GM23338 (cell line): Measurements from ENCODE around the gene MAN1C1. TPM values are rescaled to one million over a fixed set of nuclear protein-coding genes. Genes with fewer than 3 reads are reported as not detected.

Experiments
- ATAC-seq: fragments of 200-7000 bp; cut with Tn5 transposase; 3 replicates; pipeline ENCODE4 v1.9.1; 2020
- DNase-seq: peaks from one replicate; pipeline ENCODE4 v3.0.0-alpha.2; 2015; ENCODE audit warnings: low spot score
- H2AFZ ChIP-seq: fragments of 200-600 bp; sonication (generic); 2 replicates; pipeline ENCODE4 v1.8.0; 2016; ENCODE audit warnings: antibody characterized with exemption, mild to moderate bottlenecking, moderate library complexity
- H3F3A ChIP-seq: fragments of 200-600 bp; sonication (generic); replicated peaks from 2 replicates; pipeline ENCODE4 v1.8.0; 2017; ENCODE audit warnings: antibody characterized with exemption, mixed run types, low read depth
- H3K27ac ChIP-seq: fragments of 200-600 bp; sonication (generic); 2 replicates; pipeline ENCODE4 v1.6.1; 2016; ENCODE audit warnings: low read depth
- H3K27me3 ChIP-seq: fragments of 200-600 bp; sonication (generic); 2 replicates; pipeline ENCODE4 v1.8.0; 2016; ENCODE audit warnings: mild to moderate bottlenecking, mixed run types, moderate library complexity; ENCODE audit not compliant: insufficient read depth
- H3K36me3 ChIP-seq: fragments of 200-600 bp; sonication (generic); 2 replicates; pipeline ENCODE4 v1.8.0; 2016; ENCODE audit warnings: mild to moderate bottlenecking; ENCODE audit not compliant: insufficient read depth
- H3K4me1 ChIP-seq: fragments of 200-600 bp; sonication (generic); 2 replicates; pipeline ENCODE4 v1.8.0; 2016; ENCODE audit warnings: mild to moderate bottlenecking, moderate library complexity; ENCODE audit not compliant: insufficient read depth
- H3K4me2 ChIP-seq: fragments of 200-600 bp; sonication (generic); 2 replicates; pipeline ENCODE4 v1.7.1; 2017; ENCODE audit warnings: mixed run types
- H3K4me3 ChIP-seq: fragments of 200-600 bp; sonication (generic); 2 replicates; pipeline ENCODE4 v1.6.1; 2016; ENCODE audit warnings: mixed run types
- H3K79me2 ChIP-seq: fragments of 200-600 bp; sonication (generic); replicated peaks from 2 replicates; pipeline ENCODE4 v1.8.0; 2017; ENCODE audit warnings: mild to moderate bottlenecking; ENCODE audit not compliant: insufficient read depth
- H3K9me2 ChIP-seq: fragments of 200-600 bp; sonication (generic); 2 replicates; pipeline ENCODE4 v1.8.0; 2017; ENCODE audit not compliant: insufficient read depth
- H4K20me1 ChIP-seq: fragments of 200-600 bp; sonication (generic); replicated peaks from 2 replicates; pipeline ENCODE4 v1.8.0; 2017; ENCODE audit warnings: mild to moderate bottlenecking; ENCODE audit not compliant: insufficient read depth
- H3K27ac Mint-ChIP-seq: 2 replicates; pipeline ENCODE4 v1.8.0; 2020; ENCODE audit warnings: inconsistent platforms, mild to moderate bottlenecking, moderate library complexity, mixed read lengths
- H3K27me3 Mint-ChIP-seq: 3 replicates; pipeline ENCODE4 v1.8.0; 2022; ENCODE audit warnings: low read depth, mild to moderate bottlenecking, moderate library complexity, mixed read lengths, inconsistent platforms; ENCODE audit not compliant: insufficient read depth, poor library complexity
- H3K36me3 Mint-ChIP-seq: 3 replicates; pipeline ENCODE4 v1.8.0; 2021; ENCODE audit warnings: low read depth, mild to moderate bottlenecking, inconsistent platforms, moderate library complexity, mixed read lengths
- H3K4me1 Mint-ChIP-seq: 3 replicates; pipeline ENCODE4 v1.8.0; 2020; ENCODE audit warnings: mild to moderate bottlenecking, inconsistent platforms, mixed read lengths
- H3K4me3 Mint-ChIP-seq: 3 replicates; pipeline ENCODE4 v1.8.0; 2021; ENCODE audit warnings: moderate library complexity, mild to moderate bottlenecking, inconsistent platforms, mixed read lengths
- H3K9me3 Mint-ChIP-seq: 3 replicates; pipeline ENCODE4 v1.8.0; 2020; ENCODE audit warnings: moderate library complexity, mild to moderate bottlenecking, inconsistent platforms, mixed read lengths
- CREB1 ChIP-seq: fragments of 250-450 bp; sonication (Bioruptor Pico); IDR thresholded peaks from 2 replicates; pipeline ENCODE4 v1.5.0; 2020; ENCODE audit warnings: low read depth, mild to moderate bottlenecking, moderate library complexity
- EZH2 ChIP-seq: fragments of 200-600 bp; sonication (generic); IDR thresholded peaks from one replicate; pipeline ENCODE4 v1.8.0; 2017; ENCODE audit warnings: antibody characterized with exemption, mild to moderate bottlenecking, low read depth; ENCODE audit not compliant: unreplicated experiment
- EZH2phosphoT487 ChIP-seq: fragments of 200-600 bp; sonication (generic); IDR thresholded peaks from one replicate; pipeline ENCODE4 v1.8.1; 2018; ENCODE audit warnings: antibody characterized with exemption; ENCODE audit not compliant: unreplicated experiment
- JUNB ChIP-seq: IDR thresholded peaks from one replicate; pipeline ENCODE4 v1.6.1; 2016; ENCODE audit warnings: antibody characterized with exemption; ENCODE audit not compliant: unreplicated experiment
- NANOG ChIP-seq: IDR thresholded peaks from 2 replicates; pipeline ENCODE4 v1.6.1; 2016; ENCODE audit warnings: antibody characterized with exemption, borderline replicate concordance
- POLR2AphosphoS5 ChIP-seq: IDR thresholded peaks from 2 replicates; pipeline ENCODE4 v1.6.1; 2016; ENCODE audit warnings: antibody characterized with exemption, low read depth
- STAT1 ChIP-seq: IDR thresholded peaks from one replicate; pipeline ENCODE4 v1.6.1; 2016; ENCODE audit warnings: antibody characterized with exemption; ENCODE audit not compliant: unreplicated experiment
- ZNF114 ChIP-seq: fragments of 250-450 bp; sonication (Bioruptor Pico); IDR thresholded peaks from 2 replicates; pipeline ENCODE4 v1.5.0; 2020; ENCODE audit warnings: mild to moderate bottlenecking, moderate library complexity
- ZNF331 ChIP-seq: fragments of 250-450 bp; sonication (Bioruptor Pico); IDR thresholded peaks from 2 replicates; pipeline ENCODE4 v1.5.0; 2020; ENCODE audit warnings: low read depth, mild to moderate bottlenecking, moderate library complexity
- polyA plus RNA-seq: library from polyadenylated mRNA; unstranded; fragments of >200 nt; fragmentation: Nextera tagmentation; extraction: Ambion mirVana; gene quantifications from 2 replicates; pipeline ENCODE4 v1.2.1, GENCODE V29; 2016
- total RNA-seq: library from RNA; depleted of rRNA; stranded (reverse); fragments of >200 nt; shearing (Covaris generic); gene quantifications from 2 replicates; pipeline ENCODE4 v1.2.3, GENCODE V29; 2014
- TF ChIP-seq, protein P1 (sequence below): IDR thresholded peaks from one replicate; pipeline ENCODE4 v1.6.1; 2018; ENCODE audit warnings: antibody characterized with exemption; ENCODE audit not compliant: unreplicated experiment
- TF ChIP-seq, protein P2 (sequence below): IDR thresholded peaks from 2 replicates; pipeline ENCODE4 v1.6.1; 2016; ENCODE audit warnings: antibody characterized with exemption
- TF ChIP-seq, protein P3 (sequence below): fragments of 250-450 bp; sonication (Bioruptor Pico); IDR thresholded peaks from 2 replicates; pipeline ENCODE4 v1.5.0; 2020; ENCODE audit warnings: mild to moderate bottlenecking, moderate library complexity
- TF ChIP-seq, protein P4 (sequence below), 2 experiments: fragments of 200-600 bp in 1 of 2; sonication (generic) in 1 of 2; conservative IDR thresholded peaks; 2 replicates each; pipeline versions ENCODE4 v1.5.1 to v1.6.1; 2016 to 2017; ENCODE audit warnings: antibody characterized with exemption in 2 of 2, low read depth in 2 of 2, mild to moderate bottlenecking in 2 of 2, moderate library complexity in 1 of 2

MAN1C1 gene
- total and polyA plus RNA-seq, 2 experiments from 2014 or later: 5.4 to 13.6 TPM

DNA sequence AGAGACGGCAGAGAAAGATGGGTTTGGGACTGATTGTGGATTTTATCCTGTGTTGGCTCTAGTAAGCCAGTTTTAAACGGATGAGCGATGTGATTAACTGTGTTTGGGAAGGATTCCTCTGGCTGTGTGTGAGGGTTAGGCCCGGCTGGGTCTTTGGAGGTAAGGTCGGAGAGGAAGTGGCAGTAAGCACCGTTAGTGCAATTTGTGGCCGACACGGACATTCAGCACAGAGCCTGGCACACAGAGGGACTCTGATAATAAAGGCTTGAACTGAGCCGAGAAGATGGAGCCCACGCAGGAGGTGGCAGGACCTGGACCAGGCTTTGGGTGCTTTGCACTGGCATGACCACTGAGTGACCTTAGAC is 204.5 kb downstream of the MAN1C1 start:
- no peak overlapping the region for H2AFZ ChIP-seq
- peaks cover 30% of the 10 kb centered on the region for H3K4me1 Mint-ChIP-seq
- peak overlapping the region; percentile 94 for H3K4me3 ChIP-seq
- DNase-seq (no peak), ATAC-seq (no peak)
- peaks cover 24% of the 10 kb centered on the region for H3K4me1 ChIP-seq
- H3K36me3 ChIP-seq: no peaks in the 10 kb centered on the region
- H3K36me3 Mint-ChIP-seq: no peaks in the 10 kb centered on the region
- TF ChIP-seq EZH2 (no peak), EZH2phosphoT487 (no peak), CREB1 (CRISPR knock-in tag) (no peak), POLR2AphosphoS5 (no peak), ZNF114 (CRISPR knock-in tag) (no peak), NANOG (no peak), STAT1 (no peak), JUNB (no peak), ZNF331 (CRISPR knock-in tag) (no peak)
- TF ChIP-seq, protein P1, sequence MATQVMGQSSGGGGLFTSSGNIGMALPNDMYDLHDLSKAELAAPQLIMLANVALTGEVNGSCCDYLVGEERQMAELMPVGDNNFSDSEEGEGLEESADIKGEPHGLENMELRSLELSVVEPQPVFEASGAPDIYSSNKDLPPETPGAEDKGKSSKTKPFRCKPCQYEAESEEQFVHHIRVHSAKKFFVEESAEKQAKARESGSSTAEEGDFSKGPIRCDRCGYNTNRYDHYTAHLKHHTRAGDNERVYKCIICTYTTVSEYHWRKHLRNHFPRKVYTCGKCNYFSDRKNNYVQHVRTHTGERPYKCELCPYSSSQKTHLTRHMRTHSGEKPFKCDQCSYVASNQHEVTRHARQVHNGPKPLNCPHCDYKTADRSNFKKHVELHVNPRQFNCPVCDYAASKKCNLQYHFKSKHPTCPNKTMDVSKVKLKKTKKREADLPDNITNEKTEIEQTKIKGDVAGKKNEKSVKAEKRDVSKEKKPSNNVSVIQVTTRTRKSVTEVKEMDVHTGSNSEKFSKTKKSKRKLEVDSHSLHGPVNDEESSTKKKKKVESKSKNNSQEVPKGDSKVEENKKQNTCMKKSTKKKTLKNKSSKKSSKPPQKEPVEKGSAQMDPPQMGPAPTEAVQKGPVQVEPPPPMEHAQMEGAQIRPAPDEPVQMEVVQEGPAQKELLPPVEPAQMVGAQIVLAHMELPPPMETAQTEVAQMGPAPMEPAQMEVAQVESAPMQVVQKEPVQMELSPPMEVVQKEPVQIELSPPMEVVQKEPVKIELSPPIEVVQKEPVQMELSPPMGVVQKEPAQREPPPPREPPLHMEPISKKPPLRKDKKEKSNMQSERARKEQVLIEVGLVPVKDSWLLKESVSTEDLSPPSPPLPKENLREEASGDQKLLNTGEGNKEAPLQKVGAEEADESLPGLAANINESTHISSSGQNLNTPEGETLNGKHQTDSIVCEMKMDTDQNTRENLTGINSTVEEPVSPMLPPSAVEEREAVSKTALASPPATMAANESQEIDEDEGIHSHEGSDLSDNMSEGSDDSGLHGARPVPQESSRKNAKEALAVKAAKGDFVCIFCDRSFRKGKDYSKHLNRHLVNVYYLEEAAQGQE: no peak
- TF ChIP-seq, protein P2, sequence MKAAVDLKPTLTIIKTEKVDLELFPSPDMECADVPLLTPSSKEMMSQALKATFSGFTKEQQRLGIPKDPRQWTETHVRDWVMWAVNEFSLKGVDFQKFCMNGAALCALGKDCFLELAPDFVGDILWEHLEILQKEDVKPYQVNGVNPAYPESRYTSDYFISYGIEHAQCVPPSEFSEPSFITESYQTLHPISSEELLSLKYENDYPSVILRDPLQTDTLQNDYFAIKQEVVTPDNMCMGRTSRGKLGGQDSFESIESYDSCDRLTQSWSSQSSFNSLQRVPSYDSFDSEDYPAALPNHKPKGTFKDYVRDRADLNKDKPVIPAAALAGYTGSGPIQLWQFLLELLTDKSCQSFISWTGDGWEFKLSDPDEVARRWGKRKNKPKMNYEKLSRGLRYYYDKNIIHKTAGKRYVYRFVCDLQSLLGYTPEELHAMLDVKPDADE: no peak
- TF ChIP-seq, protein P3, sequence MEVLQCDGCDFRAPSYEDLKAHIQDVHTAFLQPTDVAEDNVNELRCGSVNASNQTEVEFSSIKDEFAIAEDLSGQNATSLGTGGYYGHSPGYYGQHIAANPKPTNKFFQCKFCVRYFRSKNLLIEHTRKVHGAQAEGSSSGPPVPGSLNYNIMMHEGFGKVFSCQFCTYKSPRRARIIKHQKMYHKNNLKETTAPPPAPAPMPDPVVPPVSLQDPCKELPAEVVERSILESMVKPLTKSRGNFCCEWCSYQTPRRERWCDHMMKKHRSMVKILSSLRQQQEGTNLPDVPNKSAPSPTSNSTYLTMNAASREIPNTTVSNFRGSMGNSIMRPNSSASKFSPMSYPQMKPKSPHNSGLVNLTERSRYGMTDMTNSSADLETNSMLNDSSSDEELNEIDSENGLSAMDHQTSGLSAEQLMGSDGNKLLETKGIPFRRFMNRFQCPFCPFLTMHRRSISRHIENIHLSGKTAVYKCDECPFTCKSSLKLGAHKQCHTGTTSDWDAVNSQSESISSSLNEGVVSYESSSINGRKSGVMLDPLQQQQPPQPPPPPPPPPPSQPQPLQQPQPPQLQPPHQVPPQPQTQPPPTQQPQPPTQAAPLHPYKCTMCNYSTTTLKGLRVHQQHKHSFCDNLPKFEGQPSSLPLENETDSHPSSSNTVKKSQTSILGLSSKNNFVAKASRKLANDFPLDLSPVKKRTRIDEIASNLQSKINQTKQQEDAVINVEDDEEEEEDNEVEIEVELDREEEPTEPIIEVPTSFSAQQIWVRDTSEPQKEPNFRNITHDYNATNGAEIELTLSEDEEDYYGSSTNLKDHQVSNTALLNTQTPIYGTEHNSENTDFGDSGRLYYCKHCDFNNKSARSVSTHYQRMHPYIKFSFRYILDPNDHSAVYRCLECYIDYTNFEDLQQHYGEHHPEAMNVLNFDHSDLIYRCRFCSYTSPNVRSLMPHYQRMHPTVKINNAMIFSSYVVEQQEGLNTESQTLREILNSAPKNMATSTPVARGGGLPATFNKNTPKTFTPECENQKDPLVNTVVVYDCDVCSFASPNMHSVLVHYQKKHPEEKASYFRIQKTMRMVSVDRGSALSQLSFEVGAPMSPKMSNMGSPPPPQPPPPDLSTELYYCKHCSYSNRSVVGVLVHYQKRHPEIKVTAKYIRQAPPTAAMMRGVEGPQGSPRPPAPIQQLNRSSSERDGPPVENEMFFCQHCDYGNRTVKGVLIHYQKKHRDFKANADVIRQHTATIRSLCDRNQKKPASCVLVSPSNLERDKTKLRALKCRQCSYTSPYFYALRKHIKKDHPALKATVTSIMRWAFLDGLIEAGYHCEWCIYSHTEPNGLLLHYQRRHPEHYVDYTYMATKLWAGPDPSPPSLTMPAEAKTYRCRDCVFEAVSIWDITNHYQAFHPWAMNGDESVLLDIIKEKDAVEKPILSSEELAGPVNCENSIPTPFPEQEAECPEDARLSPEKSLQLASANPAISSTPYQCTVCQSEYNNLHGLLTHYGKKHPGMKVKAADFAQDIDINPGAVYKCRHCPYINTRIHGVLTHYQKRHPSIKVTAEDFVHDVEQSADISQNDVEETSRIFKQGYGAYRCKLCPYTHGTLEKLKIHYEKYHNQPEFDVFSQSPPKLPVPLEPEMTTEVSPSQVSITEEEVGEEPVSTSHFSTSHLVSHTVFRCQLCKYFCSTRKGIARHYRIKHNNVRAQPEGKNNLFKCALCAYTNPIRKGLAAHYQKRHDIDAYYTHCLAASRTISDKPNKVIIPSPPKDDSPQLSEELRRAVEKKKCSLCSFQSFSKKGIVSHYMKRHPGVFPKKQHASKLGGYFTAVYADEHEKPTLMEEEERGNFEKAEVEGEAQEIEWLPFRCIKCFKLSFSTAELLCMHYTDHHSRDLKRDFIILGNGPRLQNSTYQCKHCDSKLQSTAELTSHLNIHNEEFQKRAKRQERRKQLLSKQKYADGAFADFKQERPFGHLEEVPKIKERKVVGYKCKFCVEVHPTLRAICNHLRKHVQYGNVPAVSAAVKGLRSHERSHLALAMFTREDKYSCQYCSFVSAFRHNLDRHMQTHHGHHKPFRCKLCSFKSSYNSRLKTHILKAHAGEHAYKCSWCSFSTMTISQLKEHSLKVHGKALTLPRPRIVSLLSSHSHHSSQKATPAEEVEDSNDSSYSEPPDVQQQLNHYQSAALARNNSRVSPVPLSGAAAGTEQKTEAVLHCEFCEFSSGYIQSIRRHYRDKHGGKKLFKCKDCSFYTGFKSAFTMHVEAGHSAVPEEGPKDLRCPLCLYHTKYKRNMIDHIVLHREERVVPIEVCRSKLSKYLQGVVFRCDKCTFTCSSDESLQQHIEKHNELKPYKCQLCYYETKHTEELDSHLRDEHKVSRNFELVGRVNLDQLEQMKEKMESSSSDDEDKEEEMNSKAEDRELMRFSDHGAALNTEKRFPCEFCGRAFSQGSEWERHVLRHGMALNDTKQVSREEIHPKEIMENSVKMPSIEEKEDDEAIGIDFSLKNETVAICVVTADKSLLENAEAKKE (CRISPR knock-in tag): no peak
- TF ChIP-seq, protein P4, sequence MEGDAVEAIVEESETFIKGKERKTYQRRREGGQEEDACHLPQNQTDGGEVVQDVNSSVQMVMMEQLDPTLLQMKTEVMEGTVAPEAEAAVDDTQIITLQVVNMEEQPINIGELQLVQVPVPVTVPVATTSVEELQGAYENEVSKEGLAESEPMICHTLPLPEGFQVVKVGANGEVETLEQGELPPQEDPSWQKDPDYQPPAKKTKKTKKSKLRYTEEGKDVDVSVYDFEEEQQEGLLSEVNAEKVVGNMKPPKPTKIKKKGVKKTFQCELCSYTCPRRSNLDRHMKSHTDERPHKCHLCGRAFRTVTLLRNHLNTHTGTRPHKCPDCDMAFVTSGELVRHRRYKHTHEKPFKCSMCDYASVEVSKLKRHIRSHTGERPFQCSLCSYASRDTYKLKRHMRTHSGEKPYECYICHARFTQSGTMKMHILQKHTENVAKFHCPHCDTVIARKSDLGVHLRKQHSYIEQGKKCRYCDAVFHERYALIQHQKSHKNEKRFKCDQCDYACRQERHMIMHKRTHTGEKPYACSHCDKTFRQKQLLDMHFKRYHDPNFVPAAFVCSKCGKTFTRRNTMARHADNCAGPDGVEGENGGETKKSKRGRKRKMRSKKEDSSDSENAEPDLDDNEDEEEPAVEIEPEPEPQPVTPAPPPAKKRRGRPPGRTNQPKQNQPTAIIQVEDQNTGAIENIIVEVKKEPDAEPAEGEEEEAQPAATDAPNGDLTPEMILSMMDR (conservative IDR thresholded peaks at IDR 0.05; ENCODE audit: low read depth in 2 of 2): no peak
- no peaks in the 10 kb centered on the region for H3K9me3 Mint-ChIP-seq
- H3K27me3 Mint-ChIP-seq: peaks cover 15% of the 10 kb centered on the region
- 0 out of 2 replicates have a peak, but pooled peaks cover 2% of the 10 kb centered on the region for H3K79me2 ChIP-seq
- H3K9me2 ChIP-seq: no peaks in the 10 kb centered on the region
- H4K20me1 ChIP-seq: 0 out of 2 replicates have a peak, but pooled peaks cover 6% of the 10 kb centered on the region
- no peak overlapping the region for H3K27ac Mint-ChIP-seq
- peaks cover 13% of the 10 kb centered on the region for H3K27me3 ChIP-seq
- peak overlapping the region; percentile 99 for H3K4me2 ChIP-seq
- H3K27ac ChIP-seq: no peak overlapping the region
- peaks cover 18% of the 10 kb centered on the region for H3F3A ChIP-seq
- peak overlapping the region; percentile 85 for H3K4me3 Mint-ChIP-seq
